GM18909 (cell line): Measurements from ENCODE around the gene REEP1.
"Not testable (repeated sequence)": the region's sequence is repeated elsewhere in the genome, so short reads cannot be mapped to it uniquely, and the experiment has no call there.

Experiments used
- ATAC-seq: cut with Tn5 transposase; IDR thresholded peaks from one replicate; pipeline ENCODE4 v1.9.1; 2021; ENCODE audit warnings: mild to moderate bottlenecking; ENCODE audit not compliant: unreplicated experiment, poor library complexity

REEP1 gene

GRCh38 chr2:86347401-86347800, 10.0 kb upstream of the REEP1 start:
- ATAC-seq: no peak

- ATAC-seq: not testable (repeated sequence)
Measured at GRCh38 chr2:86345783-86346370, 8.5 kb upstream of the REEP1 start.

- no peak for ATAC-seq
Measured at GRCh38 chr2:86344404-86344803, 7.0 kb upstream of the REEP1 start.

GRCh38 chr2:86342488-86342887, 5.1 kb upstream of the REEP1 start:
- no peak for ATAC-seq

GRCh38 chr2:86341470-86341869, 4.0 kb upstream of the REEP1 start:
- no peak for ATAC-seq

- no peak for ATAC-seq
Measured at GRCh38 chr2:86338778-86339295, 1.4 kb upstream of the REEP1 start.

GRCh38 chr2:86336675-86337243, 667 bp downstream of the REEP1 start:
- no peak for ATAC-seq

- ATAC-seq: no peak
Measured at GRCh38 chr2:86335865-86336674, 1.4 kb downstream of the REEP1 start.

GRCh38 chr2:86333378-86333777, 4.0 kb downstream of the REEP1 start:
- ATAC-seq: no peak

- ATAC-seq: no peak
Measured at GRCh38 chr2:86332654-86333053, 4.8 kb downstream of the REEP1 start.

- no peak for ATAC-seq
Measured at GRCh38 chr2:86331384-86331783, 6.0 kb downstream of the REEP1 start.

GRCh38 chr2:86330001-86330400, 7.4 kb downstream of the REEP1 start:
- no peak for ATAC-seq

- no peak for ATAC-seq
Measured at GRCh38 chr2:86323273-86324021, 14.0 kb downstream of the REEP1 start.

- no peak for ATAC-seq
Measured at GRCh38 chr2:86319700-86320580, 17.5 kb downstream of the REEP1 start.

GRCh38 chr2:86315084-86315483, 22.3 kb downstream of the REEP1 start:
- ATAC-seq: no peak

GRCh38 chr2:86314125-86314524, 23.3 kb downstream of the REEP1 start:
- no peak for ATAC-seq

GRCh38 chr2:86313341-86313740, 24.1 kb downstream of the REEP1 start:
- ATAC-seq: no peak

GRCh38 chr2:86311879-86312278, 25.5 kb downstream of the REEP1 start:
- ATAC-seq: no peak

- ATAC-seq: no peak
Measured at GRCh38 chr2:86309966-86310365, 27.5 kb downstream of the REEP1 start.
